HG03575 (cell line): ENCODE measurements around the gene PIK3R1.

Experiments used
- ATAC-seq: cut with Tn5 transposase; IDR thresholded peaks from one replicate; pipeline ENCODE4 v1.9.1; 2021; ENCODE audit not compliant: unreplicated experiment, insufficient number of reproducible peaks, low FRiP score; ENCODE audit errors: extremely low read depth

PIK3R1 gene

DNA sequence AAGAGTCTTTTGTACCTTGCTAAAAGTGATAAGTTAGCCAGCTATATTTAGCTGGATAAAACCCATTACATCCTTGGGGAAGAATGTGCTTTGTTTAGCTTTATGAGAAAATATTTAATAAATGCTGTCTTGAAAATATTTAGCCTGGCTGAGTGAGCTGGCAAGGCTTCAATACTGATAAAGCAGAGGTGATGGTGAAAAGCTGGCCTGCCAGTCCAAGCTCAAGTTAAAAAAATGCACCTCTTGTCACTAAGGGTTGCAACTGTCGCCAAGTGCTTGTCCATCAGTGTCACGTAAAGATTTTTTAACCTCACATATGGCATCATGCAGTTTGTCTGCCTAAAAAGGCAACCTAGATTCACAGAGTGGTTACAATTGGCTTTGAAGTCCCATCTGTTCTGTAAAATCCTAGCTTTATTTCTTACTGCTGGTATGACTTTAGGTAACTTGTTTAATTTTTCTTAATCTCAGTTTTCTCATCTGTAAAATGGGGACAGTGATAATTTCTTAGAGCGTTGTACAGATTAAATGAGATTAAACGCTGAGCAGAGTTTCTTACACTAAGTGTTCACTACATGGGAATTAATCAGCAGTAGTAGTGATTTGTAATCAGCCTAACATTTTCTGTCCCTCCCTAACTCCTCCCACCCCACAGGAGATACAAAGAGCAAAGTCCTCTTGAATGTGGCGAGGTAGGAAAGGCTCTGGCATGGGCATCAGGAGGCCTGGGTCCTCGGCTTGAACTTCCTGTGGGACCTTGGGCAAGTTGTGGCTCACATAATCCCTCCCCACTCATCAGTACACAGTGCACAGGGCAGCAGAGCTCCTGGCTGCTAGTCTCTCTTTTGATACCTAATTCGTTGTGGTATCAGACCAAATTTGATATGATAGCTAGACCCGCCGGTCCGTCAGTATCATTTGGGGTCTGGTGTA lies 48.7 kb downstream of the PIK3R1 start:
- ATAC-seq = no peak

DNA sequence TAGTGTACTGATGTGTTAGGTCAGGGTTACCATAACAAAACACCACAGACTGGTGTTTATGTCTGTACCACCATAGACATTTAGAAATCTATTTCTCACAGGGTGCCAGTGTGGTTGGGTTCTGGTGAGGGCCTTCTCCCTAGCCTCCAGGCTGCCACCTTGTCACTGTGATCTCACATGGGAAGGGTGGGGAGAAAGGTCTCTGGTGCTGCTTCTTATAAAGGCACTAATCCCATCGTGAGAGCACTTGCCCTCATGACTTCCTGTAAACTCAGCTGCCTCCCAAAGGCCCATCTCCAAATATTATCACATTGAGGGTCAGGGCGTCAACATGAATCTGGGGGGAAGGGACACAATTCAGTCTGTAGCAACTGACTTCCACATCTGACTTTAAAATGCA lies 49.8 kb downstream of the PIK3R1 start:
- ATAC-seq = no peak

DNA sequence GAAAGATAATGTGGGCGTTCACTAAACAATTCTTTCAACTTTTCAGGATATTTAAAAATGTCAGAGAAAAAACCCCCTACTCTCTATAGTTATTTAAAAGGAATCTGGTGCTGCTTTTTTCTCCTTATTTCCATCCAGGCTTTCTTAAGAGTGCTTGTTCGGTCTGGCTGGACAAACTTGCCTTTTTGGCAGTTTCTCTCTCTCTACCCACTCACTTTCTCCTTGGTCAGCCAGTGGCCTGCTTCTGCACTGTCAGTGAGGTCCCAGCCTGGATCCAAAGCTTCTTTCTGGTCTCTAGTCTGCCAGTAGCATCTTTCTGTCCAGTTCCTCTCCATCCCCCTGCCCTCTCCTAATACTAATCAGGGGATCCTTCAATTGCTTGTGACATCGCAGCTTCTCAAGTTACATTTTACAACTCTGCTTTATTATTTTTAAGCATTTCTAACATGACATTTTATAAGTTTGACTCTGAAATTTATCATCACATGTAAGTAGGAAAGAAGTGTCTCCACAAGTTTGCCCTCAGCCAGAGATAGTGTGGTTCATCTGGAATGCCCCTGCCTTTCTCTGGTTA lies 50.4 kb downstream of the PIK3R1 start:
- no peak for ATAC-seq

DNA sequence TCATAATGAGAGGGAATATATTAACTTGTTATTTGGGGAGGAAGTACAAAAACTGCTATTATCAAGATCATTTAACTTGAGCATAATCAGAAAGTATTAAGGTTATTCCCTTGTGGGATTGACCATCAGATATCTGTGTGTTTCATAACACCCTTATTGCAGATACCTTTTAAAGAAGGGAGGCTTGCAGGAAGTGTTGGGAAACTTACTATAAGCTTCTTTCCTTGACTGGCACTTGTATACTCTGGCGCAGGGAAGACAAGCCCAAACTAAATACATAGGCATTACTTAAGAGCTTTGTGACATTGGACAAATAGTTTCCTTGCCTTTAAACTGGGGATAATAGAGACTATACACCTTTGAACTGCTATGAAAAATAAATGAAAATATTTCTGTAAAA lies 50.9 kb downstream of the PIK3R1 start:
- ATAC-seq = no peak

DNA sequence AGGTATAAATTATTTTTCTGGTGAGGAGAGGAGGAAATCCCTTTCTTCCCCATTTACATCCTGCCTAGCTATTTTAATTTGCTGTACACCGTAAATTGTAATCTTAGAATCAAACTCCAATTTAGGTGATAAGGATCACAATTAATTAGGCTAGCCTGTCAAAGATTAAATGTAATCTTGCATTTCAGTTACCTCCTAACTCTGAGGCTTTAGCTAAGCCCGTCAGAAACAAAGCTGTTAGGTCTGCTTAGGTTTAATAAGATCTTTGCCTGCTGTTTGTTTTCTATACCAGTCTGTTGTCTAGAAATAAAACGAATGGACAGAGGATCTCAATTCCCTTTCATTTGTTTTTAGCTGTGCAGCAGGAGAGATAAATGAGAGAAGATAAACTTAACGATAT lies 51.5 kb downstream of the PIK3R1 start:
- ATAC-seq = no peak

DNA sequence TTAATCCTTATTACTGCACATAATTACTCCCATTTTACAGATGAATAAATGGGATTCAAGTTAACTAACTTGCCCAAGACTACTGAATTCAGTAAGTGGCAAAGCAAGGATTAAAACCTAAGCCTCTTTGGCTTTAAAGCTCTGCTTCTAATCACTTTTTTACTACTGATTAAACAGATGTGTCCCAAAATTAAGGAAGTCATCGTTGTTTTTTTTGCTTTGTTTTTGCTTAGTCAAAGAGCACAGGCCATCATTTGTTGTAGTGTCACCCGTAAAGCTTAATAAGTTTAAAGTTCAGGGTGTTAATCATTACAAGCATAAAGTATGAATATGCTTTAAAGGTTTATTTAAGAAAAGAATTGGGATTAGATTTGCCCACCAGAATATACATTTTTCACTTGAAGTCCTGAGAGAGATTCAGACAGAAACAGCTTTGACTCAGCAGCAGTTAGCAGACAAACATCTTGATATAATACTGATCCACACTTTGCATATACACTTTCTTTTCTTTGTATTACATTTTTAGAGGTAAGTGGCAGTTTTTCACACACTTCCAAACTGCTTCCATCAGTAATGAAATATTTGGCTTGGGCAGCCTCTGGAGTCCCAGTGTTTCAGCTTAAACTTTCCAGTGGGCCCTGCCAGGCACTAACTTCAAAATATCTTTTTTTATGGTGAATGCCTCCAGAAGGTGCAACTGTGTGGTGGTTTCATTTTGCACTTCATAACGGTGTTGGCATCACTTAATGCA lies 52.7 kb downstream of the PIK3R1 start:
- ATAC-seq = no peak

DNA sequence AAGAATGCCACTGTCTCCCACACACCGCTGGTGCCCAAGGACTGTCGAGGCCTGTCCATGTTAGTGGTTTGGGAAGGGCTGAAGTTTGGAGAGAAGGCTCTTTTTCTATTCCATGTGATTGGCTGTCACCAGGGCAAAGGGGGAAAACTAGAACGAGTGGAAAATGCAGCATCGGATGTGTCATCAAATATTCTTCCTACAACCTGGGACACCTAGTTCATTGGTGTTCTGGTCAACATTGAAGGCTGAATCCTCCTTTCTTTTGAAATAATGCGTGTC lies 53.2 kb downstream of the PIK3R1 start:
- ATAC-seq = no peak

DNA sequence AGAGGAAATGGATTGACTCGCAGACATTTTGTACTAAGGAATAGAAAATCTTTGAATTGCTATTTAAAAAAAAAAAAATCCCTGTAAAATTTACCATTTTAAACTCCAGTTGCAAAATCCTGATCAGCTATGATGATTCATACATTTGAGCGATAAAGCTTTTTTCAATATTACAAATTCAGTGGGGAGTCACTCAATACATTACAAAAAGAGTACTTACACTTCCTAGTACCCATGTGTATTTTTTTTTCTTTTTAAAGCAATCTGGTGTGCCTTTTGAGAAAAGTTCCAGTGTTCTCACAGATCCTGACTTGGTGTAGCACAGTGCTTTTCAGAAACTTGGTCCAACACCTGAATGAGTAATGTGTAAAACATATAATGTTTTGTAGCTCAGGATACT lies 54.3 kb downstream of the PIK3R1 start:
- ATAC-seq = no peak

DNA sequence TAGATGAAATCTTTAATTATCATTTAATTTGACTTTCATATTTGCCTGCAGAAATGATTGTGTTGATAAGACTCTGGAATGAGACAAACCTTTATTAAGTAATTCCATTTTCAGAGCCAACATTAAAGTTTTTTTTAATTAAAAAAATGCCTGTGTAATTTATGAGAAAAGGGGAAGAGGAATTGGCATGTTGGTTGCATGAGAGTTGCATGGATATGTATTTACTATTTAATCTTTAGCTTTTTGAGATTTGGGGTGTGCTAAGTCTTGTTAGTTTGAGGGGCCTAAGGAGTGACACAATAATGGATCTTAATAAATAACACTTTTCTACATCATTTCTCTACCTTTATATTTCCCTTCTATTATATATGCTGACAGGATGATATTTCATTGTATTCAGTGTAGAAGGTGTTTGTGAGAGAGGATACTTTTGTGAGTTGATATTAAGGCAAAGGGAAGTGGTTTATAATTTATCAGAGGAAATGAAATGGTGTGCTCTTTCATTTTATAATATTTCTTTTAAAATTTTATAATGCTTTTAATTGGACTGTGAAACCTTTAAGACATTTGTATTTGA lies 54.9 kb downstream of the PIK3R1 start:
- no peak for ATAC-seq

DNA sequence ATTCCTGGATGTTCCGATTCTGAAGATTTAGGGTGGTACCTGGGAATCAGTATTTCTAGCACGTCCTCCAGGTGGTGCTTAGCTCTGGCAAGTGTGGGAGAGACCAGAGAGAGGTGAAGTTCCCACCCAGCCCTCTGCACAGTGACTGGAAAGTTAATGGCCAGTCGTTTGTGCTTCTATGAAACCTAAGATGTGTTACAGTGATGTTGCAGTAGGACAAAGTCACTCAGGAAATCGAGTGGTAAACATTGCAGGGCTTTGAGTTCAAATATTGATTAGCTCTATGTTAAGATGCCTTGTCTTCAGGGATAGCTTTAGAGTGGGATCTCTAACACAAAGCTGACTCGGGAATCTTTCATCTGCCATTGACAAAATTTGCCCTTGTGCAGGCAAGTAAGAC lies 55.6 kb downstream of the PIK3R1 start:
- ATAC-seq = no peak

DNA sequence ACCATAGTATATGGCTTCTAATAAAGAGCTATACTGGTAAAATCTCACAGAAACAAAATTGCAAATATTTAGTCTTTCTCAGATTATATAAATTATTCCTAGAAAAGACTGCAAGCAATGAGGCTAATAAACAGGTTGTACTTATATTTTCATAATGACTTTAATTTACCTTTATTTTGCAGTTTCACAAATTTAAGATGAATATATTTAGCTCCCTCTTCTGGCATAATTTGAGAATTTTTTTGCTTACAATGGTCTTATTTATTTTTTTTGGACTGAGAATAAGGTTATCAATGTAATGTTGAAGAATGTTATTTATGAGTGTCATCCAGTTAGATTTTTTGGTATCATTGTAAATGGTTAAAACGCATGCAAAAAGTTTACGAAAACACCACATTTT lies 56.7 kb downstream of the PIK3R1 start:
- ATAC-seq = no peak

DNA sequence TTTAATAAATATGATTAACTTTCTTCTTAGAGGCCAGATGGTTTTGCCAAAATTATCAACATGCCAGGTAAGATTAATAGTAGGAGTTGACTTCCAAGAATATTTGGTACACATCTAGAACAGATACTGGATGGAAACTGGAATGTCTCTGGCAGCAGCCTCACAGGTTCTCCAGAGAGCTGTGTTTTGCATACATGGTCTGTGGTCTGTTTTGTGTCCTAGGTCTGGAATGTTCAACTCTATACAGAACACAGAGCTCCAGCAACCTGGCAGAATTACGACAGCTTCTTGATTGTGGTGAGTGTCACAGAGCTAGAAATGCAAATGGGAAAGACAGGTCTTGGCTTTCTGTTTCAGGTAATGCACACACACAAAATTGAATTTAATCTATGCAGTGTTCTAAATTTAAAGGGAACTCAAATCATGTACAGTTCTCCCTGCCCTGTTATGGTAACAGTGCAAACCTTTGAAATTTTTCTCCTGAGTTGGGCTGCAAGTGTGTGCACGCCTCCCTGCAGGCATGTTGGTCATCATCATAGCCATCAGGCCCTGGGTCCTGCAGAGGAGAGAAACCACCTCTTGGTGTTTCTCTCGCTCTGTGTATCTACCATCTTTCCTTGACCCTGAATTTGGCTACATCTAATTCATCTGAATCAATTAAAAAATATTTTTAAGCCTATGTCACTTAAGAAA lies 58.3 kb downstream of the PIK3R1 start:
- no peak for ATAC-seq

DNA sequence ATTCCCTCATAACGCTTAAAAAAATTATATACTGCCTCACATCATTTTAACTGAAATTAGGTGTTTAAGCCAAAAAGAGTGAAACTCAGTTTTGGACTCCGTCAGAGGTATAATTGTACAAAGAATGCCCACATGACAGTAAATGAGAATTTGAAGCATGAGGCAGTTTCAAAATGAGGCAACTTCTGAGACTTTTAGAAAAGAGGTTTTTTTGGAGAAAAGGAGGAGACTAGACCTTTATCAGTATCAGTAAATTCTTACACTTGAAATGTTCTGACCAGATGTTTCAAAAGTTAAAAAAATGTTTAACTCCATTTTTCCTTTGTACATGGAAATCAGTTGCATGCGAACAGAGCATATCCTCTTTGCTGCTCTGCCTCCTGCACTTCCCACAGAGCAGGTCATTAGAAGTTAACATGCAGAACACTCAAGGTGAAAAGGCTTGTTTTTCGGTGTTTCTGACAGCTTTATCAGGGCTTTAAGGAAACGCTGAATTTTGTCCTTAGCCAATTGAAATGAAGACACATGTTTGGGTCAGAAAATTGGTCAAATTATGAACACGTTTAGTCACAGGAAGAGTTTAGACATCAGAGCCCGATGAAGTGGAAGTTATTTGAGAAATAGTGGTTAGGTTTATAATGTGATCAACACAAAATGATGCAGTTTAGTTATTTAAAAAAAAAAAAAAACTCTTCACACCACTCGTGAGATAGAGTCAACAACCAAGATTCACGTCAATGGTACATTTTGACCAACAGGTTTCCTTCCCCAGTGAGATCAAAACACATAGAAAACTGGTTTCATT lies 59.5 kb downstream of the PIK3R1 start:
- peak; percentile 41 for ATAC-seq

DNA sequence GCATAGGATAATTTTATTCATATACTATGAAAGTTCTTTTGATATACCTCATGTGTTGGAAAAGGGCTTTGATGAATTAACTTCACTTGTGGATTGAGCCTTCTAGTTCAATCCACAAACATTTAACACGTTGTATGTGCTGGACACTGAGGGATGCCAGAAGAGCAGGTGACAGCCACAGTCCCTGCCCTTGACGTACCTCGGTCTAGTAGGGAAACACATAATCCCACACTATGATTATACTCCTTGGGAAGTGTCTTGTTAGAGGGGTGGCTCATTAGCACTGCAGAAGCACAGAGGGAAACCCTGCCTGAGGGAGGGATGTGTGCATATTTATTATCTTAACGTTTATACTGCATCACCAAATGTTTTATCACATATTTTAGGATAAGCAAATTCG lies 61.2 kb downstream of the PIK3R1 start:
- no peak for ATAC-seq

DNA sequence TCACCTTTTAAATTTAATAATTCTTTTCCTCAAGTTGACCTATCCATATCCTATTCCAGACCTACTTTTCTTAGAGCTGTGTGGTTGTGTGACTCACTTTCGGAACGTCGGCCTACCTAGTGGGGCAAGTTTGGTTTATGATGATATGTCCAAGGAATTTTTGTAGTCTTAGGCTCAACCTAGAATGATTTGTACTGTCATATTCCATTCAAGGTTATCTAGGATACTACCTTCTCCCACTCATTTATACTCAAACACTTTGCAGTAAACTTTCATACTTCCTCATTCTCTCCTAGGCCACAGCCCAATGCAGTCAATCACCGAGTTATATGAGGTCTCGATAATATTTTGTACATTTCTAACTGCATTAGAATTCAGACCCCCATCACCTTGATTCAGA lies 61.9 kb downstream of the PIK3R1 start:
- ATAC-seq = no peak

DNA sequence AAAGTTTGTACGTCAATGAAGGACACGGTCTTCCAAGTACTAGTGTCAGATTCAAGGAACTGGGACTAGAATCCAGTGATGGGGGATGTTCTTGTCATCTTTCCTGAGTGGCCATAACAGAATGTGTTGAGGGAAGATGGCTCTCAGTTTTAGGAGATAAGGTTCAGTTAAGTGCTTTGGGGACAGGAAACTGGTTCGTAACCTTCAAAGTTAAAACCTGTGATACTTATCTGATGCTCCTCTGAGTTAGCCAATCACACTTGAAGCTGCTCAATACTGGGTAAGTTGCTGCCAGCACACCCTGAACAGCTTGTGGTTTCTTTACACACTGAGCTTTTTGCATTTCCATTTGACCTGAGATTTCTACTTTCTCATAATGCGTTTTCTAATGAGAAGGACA lies 64.4 kb downstream of the PIK3R1 start:
- no peak for ATAC-seq

DNA sequence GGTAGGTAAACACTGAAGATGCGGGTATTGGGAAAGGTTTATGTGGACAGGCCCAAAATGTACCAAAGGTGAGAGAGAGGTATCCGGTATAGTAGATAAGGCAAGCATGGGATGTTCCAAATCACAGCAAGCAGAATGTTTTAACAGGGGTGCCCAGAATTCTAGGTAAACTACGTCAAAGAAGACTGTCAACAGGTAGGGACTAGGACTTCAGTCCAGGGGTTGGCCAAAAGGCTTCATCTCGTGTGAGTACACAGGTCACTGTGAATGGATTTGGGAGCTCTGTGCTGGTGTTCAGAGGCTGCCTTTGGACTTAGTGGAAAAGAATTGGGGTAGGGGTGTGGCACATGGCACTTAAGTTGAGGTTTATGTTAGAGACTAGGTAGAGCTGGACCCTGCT lies 66.4 kb downstream of the PIK3R1 start:
- ATAC-seq = no peak

DNA sequence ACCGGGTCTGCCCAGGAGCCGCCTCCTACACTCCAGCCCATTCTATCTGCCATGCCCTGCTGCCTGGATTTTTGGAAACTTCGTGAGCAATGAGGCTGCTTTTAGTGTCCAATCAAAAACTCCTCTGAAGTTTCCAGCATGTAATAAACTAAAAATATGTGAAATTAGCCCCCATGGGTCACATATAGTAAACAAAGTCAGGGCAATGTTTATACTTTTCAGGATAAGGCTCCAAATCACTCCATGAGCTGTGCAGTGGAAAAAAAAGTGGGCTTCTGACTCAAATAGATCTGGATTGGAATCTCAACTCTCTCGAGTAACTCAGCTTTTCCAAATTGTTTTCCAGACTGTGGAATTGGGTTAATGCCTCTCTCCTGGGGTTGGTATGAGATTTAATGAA lies 68.2 kb downstream of the PIK3R1 start:
- ATAC-seq = no peak
